ENCODE measurements around the gene TBKBP1. TPM values are rescaled to one million over a fixed set of nuclear protein-coding genes. Genes with fewer than 3 reads are reported as not detected.
"Not testable (repeated sequence)": the region's sequence is repeated elsewhere in the genome, so short reads cannot be mapped to it uniquely, and the experiment has no call there.

Gene TBKBP1
- total RNA-seq, 2 donors from 2014 or later, result 8.0 to 13.2 TPM

DNA sequence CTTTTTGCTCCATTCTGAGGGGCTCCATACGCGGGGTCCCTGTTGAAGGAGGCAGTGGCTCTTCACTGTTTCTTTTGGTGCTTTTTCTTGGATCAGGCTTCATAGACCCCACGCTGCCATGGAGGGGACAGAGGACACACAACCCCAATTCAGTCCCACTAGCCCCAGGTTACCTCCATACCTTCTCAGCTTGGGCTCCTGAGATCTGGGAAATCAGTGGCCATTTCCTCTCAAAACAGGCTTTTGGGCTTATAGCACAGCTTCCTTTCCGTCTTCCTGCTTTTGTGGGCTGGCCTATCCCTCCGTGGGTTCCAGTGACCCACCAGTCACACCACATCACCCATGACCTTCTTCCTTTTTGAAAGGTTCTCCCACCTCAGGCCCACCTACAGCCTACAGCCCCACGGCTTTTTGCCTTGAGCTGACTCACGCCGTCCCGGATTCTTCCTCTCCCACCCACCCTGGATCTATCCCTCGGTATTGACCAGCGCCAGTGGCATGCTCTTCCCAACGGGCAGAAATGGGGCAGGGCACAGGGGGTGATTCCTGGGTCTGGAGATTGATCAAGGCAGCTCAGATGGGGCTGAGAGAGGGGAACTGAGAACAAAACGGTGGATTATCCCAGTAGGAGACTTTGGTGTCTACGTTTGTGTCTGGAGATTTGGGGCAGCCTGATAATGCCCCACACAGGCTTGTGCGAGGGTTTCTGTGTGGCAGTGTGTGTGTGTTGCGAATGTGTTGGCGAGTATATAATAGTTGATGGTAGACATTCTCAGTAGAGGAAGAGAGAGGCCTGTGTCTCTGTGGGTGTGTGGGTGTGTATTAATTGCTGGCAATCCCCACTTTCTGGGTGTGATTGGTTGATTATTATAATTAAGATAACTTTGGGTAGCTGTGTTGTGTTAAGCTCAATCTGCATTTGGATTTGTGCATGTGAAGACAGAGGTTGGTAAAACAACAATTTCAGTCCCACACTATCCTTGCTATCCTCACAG lies 42.8 kb downstream of the TBKBP1 start:
- no peak overlapping the region for H3K27ac ChIP-seq
- no peak for TF ChIP-seq POLR2A (IDR thresholded peaks at IDR 0.05)
- TF ChIP-seq, protein P1, sequence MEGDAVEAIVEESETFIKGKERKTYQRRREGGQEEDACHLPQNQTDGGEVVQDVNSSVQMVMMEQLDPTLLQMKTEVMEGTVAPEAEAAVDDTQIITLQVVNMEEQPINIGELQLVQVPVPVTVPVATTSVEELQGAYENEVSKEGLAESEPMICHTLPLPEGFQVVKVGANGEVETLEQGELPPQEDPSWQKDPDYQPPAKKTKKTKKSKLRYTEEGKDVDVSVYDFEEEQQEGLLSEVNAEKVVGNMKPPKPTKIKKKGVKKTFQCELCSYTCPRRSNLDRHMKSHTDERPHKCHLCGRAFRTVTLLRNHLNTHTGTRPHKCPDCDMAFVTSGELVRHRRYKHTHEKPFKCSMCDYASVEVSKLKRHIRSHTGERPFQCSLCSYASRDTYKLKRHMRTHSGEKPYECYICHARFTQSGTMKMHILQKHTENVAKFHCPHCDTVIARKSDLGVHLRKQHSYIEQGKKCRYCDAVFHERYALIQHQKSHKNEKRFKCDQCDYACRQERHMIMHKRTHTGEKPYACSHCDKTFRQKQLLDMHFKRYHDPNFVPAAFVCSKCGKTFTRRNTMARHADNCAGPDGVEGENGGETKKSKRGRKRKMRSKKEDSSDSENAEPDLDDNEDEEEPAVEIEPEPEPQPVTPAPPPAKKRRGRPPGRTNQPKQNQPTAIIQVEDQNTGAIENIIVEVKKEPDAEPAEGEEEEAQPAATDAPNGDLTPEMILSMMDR (IDR thresholded peaks at IDR 0.05), result no peak
- no peaks in the 10 kb centered on the region for H3K9me3 ChIP-seq
- peaks cover 13% of the 10 kb centered on the region for H3K4me1 ChIP-seq
- no peak for ATAC-seq
- H3K36me3 ChIP-seq (replicated peaks in 1 of 2; ENCODE audit: insufficient read depth in 1 of 2, low read depth in 2 of 2), result no peaks in the 10 kb centered on the region
- 70 to 71% methylated on average over 17 of the region's 17 CpGs for WGBS, 2 donors
- intact Hi-C loops (cut with DNase I), result no loop called here
- H3K27me3 ChIP-seq, result peaks cover 0 to 24% of the 10 kb centered on the region in 2 donors
- no peak for DNase-seq
- no peak overlapping the region for H3K4me3 ChIP-seq

DNA sequence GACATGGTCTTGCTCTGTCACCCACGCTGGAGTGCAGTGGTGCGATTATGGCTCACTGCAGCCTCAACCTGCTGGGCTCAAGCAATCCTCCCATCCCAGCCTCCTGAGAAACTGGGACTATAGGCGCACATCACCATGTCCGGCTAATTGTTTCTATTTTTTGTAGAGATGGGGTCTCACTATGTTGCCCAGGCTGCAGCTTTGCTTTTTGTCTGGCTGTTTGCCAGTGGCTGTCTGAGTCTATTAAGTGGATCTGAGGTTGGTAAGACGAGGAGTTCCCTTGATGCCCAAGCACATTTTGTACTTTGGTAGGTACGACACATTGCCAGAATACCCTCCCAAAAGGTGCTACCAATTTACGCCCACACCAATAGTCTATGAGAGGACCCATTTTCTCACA lies 44.2 kb downstream of the TBKBP1 start:
- Histone ChIP-seq H3K27ac (no peak overlapping the region), H3K36me3 (replicated peaks in 1 of 2; ENCODE audit: insufficient read depth in 1 of 2, low read depth in 2 of 2) (no peaks in the 10 kb centered on the region), H3K4me1 (peaks cover 9% of the 10 kb centered on the region), H3K9me3 (no peaks in the 10 kb centered on the region), H3K4me3 (no peak overlapping the region), H3K27me3 (peaks cover 0 to 11% of the 10 kb centered on the region in 2 donors)
- intact Hi-C loops (cut with DNase I), result no loop called here
- DNase-seq, result no peak
- WGBS, 2 donors, result 79 to 85% methylated on average over 7 of the region's 7 CpGs
- ATAC-seq, result no peak
- TF ChIP-seq, protein P1 (IDR thresholded peaks at IDR 0.05), result no peak
- TF ChIP-seq POLR2A (IDR thresholded peaks at IDR 0.05), result no peak

DNA sequence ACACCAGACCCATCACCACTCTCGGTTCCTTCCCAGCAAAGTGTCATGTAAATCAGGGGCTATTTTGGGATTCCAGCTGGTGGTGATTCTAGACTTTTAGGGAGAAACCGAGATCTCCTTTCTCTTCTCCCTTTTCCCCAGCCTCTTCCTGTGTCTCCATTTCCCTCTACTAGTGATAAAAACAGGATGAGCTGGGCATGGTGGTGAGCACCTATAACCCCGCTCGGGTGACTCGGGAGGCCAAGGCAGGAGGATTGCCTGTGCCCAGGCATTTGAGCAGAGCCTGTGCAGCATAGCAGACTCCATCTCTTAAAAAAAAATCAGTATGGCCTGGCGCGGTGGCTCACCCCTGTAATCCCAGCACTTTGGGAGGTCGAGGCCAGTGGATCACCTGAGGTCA lies 45.2 kb downstream of the TBKBP1 start:
- Histone ChIP-seq H3K4me3 (no peak overlapping the region), H3K27me3 (peaks cover 0 to 2% of the 10 kb centered on the region in 2 donors), H3K4me1 (no peaks in the 10 kb centered on the region), H3K27ac (no peak overlapping the region), H3K9me3 (no peaks in the 10 kb centered on the region), H3K36me3 (replicated peaks in 1 of 2; ENCODE audit: insufficient read depth in 1 of 2, low read depth in 2 of 2) (no peaks in the 10 kb centered on the region)
- DNase-seq, result no peak
- 70 to 81% methylated on average over 7 to 8 of the region's 8 CpGs for WGBS, 2 donors
- TF ChIP-seq, protein P1 (IDR thresholded peaks at IDR 0.05), result no peak
- no peak for ATAC-seq
- intact Hi-C loops (cut with DNase I), result no loop called here

DNA sequence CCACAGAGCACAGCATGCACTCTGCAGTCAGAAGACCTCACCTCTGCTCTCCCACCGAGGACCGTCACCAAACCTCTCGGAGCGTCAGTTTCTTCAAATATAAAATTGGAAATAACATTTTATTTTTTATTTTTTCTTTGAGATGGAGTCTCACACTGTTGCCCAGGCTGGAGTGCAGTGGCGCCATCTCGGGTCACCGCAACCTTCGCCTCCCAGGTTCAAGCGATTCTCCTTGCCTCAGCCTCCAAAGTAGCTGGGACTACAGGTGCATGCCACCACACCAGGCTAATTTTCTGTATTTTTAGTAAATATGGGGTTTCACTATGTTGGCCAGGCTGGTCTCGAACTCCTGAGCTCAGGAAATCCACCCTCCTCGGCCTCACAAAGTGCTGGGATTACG lies 46.0 kb downstream of the TBKBP1 start:
- DNase-seq; H3K4me1 ChIP-seq; H3K27me3 ChIP-seq; H3K4me3 ChIP-seq; ATAC-seq; H3K36me3 ChIP-seq (replicated peaks in 1 of 2; ENCODE audit: insufficient read depth in 1 of 2, low read depth in 2 of 2); H3K9me3 ChIP-seq; intact Hi-C loops (cut with DNase I); H3K27ac ChIP-seq: not testable (repeated sequence)
- 78 to 81% methylated on average over 12 of the region's 12 CpGs for WGBS, 2 donors

DNA sequence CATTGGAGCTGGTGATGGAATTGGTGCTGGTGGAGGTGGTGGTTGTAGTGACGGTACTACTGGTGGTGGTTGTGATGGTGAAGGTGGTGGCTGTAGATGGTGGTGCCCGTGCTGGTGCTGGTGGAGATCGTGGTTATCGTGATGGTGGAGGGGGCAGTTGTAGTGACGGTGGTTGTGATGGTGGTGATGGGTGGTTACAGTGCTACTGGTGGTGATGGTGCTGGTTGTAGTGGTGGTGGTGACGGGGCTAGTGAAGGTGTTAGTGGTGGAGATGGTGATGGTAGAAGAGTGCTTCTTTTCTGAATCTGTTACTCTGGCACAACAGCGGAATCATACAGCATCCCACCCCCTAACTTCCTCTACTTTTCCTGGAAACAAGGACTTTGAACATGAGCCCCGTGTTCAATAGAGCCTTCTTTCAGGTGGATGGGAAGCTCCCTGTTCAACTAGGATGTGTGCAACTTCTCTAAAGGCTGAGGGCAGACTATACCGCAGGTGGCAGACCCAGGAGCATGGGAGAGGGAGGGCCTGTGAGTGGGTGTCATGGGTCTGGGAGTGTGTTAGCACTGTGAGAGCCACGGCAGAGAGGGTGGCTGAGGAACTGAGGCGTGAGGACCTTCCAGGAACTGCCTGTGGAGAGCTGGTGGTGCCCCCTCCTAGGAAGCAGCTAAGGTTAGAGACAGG lies 47.3 kb downstream of the TBKBP1 start:
- intact Hi-C loops (cut with DNase I), result no loop called here
- Histone ChIP-seq H3K4me3 (no peak overlapping the region), H3K27ac (no peak overlapping the region), H3K27me3 (peaks cover 0 to 16% of the 10 kb centered on the region in 2 donors), H3K9me3 (no peaks in the 10 kb centered on the region), H3K36me3 (replicated peaks in 1 of 2; ENCODE audit: insufficient read depth in 1 of 2, low read depth in 2 of 2) (no peaks in the 10 kb centered on the region), H3K4me1 (no peaks in the 10 kb centered on the region)
- TF ChIP-seq POLR2A (IDR thresholded peaks at IDR 0.05), result no peak
- ATAC-seq (no peak), DNase-seq (no peak)
- 66 to 72% methylated on average over 11 of the region's 11 CpGs for WGBS, 2 donors

Measured in body of pancreas (tissue), 4 donors.